ENCODE data around the gene PDCD1LG2.
"Not testable (repeated sequence)": the region's sequence is repeated elsewhere in the genome, so short reads cannot be mapped to it uniquely, and the experiment has no call there.

PDCD1LG2 gene

DNA sequence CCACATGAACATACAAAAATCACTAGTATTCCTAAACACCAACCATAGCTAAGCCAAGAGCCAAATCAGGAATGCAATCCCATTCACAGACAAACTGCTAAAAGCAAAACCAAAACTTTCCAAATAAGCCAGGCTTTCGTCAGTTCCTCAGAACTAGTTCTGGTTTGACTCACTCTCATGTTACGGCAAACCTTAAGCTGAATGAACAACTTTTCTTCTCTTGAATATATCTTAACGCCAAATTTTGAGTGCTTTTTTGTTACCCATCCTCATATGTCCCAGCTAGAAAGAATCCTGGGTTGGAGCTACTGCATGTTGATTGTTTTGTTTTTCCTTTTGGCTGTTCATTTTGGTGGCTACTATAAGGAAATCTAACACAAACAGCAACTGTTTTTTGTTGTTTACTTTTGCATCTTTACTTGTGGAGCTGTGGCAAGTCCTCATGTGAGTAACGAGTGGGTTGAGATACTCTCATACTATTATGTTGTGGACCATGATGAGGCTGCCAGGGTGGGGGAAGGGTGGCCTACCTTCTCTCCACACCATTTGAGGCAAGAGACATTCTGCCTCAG is at the start of gene PDCD1LG2:
Gene PDCD1LG2 (plus strand): TSS at position 172 of the 572 bp plus-strand sequence. CDS start 12,016 bp downstream, outside the sequence.
- no peak for DNase-seq (ENCODE audit: low read depth, low spot score)

DNA sequence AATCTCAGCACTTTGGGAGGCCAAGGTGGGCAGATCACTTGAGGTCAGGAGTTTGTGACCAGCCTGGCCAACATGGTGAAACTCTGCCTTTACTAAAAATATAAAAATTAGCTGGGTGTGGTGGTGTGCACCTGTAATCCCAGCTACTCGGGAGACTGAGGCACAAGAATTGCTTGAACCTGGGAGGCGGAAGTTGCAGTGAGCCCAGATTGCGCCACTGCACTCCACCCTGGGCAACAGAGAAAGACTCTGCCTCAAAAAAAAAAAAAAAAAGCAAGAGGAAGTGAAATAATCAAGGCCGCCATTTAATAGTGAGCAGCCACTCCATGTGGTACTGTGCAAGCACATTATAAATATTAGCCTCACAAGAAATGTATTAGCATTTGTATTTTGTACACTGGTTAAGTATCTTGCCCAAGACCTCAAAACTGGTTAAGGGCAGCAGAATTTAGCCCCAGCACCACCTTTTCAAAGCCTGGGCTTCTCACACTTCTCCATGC is 45.5 kb upstream of the PDCD1LG2 start:
- not testable (repeated sequence) for DNase-seq (ENCODE audit: low read depth, low spot score)

DNA sequence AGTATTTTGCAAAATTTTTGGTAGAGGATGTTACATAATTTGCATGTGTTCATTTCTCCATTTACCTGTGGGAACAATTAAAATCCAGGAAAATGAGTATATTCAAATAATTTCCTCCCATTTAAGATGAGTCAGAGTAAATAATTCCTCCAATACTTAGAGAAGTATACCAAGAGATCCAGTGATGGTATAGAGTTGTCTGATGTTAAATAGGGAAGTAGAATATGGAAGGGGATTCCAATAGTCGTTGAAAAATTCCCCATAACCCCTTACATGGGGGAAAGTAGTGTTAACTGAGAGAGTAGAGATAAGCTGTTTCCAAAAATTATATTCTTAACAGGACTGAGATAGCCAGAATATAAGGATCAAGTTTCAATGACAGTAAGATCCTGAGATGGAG is 44.3 kb upstream of the PDCD1LG2 start:
- DNase-seq (ENCODE audit: low read depth, low spot score), result no peak

DNA sequence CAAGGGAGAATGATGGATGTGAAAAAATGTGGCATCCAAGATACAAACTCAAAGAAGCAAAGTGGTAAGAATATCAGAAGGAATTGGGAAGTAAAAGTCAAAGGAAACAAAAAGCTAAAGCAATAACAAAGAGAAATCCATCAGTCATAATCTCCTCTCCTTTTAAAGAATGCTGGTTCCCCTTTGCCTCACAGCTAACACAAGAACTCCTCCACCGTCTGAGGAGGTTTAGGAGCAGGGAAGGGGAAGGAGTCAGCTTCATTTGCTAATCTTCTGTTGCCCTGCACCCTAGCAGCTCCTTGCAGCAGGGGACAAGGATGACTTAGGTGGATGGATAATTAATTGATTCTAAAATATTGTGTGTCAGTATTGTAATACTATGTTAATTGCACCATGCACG is 43.6 kb upstream of the PDCD1LG2 start:
- DNase-seq (ENCODE audit: low read depth, low spot score), result no peak

DNA sequence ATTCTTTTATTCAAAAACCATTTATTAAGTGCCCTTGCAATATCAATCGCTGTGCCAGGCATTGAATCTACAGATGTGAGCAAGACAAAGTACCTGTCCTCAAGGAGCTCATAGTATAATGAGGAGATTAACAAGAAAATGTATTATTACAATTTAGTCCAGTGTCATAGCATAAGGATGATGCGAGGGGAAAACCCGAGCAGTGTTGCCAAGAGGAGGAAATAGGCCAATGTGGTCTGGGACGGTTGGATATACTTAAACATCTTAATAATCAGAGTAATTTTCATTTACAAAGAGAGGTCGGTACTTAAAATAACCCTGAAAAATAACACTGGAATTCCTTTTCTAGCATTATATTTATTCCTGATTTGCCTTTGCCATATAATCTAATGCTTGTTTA is 41.5 kb upstream of the PDCD1LG2 start:
- no peak for DNase-seq (ENCODE audit: low read depth, low spot score)

DNA sequence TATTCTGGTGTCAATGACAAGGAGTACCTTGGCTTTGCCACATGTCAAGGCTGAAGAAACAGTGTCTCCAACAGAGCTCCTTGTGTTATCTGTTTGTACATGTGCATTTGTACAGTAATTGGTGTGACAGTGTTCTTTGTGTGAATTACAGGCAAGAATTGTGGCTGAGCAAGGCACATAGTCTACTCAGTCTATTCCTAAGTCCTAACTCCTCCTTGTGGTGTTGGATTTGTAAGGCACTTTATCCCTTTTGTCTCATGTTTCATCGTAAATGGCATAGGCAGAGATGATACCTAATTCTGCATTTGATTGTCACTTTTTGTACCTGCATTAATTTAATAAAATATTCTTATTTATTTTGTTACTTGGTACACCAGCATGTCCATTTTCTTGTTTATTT is 40.2 kb upstream of the PDCD1LG2 start:
- no peak for DNase-seq (ENCODE audit: low read depth, low spot score)

DNA sequence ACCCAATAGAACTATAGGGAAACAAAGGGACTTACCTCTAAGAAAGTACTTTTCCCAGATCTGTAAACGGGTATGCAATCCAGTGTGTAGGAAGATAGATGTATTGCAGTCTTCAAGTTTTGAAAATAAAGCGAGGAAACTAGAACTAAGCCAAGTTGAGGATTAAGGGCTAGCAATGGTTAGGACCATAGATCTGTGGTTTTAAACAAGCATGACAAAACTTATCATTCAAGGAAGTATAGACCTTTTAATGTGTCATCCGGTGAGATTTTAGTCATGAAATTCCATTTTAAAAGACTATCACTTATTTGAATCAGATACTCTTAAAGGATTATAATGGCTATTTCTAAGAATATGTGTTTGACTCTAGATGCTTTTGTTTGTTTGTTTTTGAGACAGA is 39.5 kb upstream of the PDCD1LG2 start:
- DNase-seq (ENCODE audit: low read depth, low spot score), result no peak

DNA sequence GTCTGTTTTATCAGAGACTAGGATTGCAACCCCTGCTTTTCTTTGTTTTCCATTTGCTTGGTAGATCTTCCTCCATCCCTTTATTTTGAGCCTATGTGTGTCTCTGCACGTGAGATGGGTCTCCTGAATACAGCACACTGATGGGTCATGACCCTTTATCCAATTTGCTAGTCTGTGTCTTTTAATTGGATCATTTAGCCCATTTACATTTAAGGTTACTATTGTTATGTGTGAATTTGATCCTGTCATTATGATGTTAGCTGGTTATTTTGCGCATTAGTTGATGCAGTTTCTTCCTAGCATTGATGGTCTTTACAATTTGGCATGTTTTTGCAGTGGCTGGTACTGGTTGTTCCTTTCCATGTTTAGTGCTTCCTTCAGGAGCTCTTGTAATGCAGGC is 34.7 kb upstream of the PDCD1LG2 start:
- not testable (repeated sequence) for DNase-seq (ENCODE audit: low read depth, low spot score)

DNA sequence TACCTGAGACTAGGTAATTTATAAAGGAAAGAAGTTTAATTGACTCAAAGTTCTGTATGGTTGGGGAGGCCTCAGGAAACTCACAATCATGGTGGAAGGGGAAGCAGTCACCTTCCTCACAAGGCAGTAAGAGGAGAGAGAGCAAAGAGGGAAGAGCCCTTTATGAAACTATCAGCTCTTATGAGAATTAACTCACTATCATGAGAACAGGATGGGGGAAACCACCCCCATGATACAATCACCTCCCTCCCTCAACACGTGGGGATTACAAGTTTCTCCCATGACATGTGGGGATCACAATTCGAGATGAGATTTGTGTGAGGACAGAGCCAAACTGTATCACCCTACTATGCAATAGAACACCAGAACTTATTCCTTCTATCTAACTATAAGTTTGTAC is 32.1 kb upstream of the PDCD1LG2 start:
- DNase-seq (ENCODE audit: low read depth, low spot score), result no peak

DNA sequence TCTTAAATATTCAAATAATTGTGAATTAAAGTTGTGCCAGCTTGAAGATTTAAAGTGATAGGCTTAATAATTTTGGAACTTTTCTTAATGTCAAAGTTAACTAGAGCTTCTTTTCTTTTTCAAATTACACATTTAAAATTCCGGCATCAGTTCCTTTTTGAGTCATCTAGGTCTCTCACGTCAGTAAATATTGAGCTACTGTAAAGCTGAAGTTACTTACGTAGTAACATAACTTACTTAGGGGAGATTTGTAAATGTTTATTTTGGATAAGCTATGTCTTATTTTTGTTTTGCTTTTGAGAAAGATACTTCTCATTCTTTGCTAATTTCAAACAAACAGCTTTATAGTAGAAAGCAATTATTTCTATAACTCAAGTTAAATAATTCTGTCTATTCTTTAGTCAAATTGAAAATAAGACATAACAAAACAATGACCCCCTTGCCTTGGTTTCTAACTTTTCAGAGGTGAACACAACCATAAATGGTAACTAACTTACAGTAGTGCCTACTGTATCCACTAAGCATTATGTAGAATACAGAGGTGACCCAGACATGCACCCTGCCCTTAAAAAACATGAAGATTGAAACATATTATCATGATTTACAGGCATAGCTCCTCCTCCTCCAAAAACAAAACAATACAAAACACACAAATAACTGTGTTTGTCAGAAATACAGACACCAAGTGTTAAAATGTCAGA is 30.2 kb upstream of the PDCD1LG2 start:
- DNase-seq (ENCODE audit: low read depth, low spot score), result no peak

DNA sequence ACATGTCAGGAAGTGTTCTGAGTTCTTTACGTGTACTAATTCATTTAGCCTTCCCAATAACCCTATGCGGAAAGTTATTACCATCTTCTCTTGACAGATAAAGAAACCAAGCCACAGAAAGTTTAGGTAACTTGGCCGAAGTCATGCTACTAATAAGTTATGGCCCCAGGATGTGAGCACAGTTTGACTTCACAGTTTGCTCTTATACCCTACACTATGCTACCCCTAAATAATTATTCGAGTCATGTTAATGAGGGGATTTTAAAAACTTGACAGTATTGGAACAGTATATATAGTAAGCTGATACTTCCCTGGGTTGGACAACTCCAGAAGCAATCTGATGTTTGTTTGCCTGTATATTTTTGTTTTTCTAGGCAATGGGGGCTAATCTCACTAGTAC is 29.4 kb upstream of the PDCD1LG2 start:
- no peak for DNase-seq (ENCODE audit: low read depth, low spot score)

DNA sequence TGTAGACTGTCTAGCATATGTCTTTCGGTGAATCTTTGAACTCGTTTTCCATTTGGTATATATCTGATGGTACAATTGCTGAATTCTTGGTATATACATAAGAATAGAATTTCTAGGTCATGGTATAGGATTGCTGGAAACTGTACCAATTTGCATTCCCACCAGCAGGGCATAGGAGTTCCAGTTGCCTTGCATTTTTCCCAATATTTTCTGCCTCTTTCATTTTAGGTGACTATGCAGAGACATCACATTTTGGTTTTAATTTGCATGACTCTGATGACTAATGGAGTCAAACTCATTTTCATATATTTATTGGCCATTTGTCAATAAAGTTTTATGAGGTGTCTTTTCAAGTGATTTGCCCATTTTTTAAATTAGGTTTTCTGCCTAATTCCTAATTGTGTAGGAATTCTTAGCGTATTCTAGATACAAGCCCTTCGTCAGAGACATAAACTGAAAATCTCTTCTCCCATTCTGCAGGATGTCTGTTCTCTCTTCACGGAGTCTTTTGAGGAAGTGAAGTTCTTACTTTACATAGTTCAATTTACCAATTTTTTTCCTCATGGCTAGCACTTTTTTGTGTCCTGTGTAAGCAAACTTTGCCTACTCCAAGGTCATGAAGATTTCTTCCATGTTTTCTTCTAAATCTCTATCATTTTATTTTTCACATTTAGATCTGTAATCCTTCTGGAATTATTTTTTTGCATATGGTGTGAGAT is 28.9 kb upstream of the PDCD1LG2 start:
- DNase-seq (ENCODE audit: low read depth, low spot score), result no peak

DNA sequence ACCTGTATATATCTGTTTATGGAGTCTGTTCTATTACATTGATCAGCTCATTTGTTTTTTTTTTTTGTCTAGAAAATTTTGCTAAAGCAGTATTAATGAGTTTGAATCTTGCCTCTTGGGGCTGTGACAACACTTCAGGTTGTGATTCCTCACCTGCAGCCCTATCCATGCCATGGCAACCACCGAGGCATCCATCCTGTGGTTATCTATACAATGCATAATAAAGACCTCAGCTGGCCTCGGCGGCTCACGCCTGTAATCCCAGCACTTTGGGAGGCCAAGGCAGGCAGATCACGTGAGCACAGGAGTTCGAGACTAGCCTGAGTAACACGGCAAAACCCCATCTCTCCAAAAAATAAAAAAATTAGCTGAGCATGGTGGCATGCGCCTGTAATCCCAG is 28.1 kb upstream of the PDCD1LG2 start:
- no peak for DNase-seq (ENCODE audit: low read depth, low spot score)

DNA sequence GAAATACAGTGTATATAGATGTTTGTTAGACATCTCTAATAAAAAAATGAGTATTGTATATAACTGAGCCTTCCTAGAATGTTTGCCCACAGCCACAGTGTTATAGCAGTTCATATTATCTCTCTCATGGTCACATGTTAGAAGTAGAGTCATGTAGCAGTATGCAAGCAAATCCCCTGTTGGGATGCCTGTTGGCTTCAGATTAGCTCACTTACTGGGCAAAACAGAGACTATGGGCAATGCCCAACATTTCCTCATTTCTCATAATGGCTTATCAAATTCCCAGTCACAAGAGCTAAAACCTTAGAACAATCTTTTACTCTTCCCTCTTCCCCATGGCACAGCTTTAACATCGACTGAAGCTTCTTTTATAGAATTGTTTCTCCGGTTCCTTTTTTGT is 27.0 kb upstream of the PDCD1LG2 start:
- no peak for DNase-seq (ENCODE audit: low read depth, low spot score)

DNA sequence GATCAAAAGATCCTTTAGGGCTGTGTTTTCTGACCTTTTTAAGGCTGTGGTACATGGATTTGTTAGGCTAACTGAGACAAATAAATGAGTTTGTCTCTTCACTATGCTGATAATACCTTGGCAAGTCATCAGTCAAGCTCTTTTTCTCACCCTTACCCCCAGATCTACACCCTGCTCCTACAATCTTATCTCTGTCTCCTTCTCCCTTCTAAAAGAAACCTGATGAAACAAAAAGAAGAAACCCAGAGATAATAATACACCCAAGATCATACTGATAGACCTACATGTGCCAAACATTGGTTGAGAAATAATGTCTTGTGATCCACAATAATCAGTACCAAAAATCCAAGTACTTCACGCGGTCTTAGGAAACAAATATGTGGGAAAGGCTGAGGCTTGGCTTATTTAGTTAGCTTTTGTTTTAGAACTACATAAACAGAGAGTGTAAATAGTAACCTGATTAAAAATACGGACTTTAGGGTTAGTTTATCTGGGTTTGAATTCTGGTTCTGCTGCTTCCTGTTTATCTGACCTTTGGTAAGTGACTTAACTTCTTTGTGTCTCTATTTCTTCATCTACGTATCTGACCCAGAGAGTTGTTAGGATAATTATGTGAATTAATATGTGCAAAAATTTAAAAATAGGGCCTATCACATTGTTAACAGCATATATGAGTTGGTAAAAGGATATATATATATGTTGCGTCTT is 24.8 kb upstream of the PDCD1LG2 start:
- no peak for DNase-seq (ENCODE audit: low read depth, low spot score)

DNA sequence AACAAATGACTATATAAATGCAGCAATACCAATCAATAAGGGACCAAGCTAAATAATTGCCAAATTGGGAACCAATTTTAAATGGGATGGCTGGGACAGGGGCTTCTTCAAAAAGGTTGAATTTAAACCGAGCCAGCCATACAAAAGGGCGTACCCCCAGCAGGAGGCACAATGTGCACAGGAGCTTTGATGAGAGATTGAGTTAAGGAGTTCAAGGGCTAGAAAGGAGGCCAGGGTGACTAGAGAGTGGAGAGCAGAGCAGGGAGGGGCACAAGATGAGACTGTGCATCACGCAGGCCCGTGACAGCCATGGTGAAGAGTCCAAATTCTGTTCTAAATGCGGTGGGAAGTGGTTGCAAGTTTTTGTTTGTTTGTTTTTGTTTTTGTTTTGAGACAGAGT is 23.3 kb upstream of the PDCD1LG2 start:
- DNase-seq (ENCODE audit: low read depth, low spot score), result no peak

DNA sequence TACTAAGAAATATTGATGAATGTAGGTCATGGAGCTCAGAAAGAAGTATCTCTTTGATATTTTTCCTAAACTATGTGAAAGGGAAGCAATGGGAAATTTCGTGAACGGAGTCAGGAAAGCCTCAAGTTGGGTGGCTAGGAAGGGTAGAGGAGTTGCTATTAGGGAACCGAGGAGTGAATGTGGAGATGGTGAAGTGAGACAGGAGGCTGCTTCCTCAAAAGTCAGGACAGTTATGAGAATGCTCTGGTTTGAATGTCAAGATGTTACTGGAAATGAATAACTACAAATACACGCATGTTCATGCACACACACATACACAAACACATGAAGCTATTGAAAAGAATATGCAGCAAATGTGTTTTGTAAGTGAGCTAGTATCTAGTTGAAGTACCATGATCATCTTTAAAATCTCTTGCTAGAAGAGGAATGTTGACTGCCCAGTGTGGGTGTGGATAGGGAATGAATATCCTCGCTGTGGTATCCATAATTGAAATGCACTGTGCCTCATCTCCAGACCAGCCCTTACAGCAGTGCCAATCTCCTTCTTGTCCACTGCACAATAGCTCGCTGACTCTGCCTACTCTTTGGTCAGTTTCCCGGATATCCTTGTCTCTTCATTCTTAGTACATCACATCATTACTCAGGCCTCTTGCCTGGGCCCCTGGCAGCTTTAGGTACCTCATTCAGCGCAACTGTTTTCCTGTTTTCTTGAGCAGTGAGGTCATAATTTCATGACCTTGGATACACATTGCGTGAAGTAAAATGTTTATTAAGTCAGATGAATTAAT is 21.9 kb upstream of the PDCD1LG2 start:
- DNase-seq (ENCODE audit: low read depth, low spot score), result no peak

DNA sequence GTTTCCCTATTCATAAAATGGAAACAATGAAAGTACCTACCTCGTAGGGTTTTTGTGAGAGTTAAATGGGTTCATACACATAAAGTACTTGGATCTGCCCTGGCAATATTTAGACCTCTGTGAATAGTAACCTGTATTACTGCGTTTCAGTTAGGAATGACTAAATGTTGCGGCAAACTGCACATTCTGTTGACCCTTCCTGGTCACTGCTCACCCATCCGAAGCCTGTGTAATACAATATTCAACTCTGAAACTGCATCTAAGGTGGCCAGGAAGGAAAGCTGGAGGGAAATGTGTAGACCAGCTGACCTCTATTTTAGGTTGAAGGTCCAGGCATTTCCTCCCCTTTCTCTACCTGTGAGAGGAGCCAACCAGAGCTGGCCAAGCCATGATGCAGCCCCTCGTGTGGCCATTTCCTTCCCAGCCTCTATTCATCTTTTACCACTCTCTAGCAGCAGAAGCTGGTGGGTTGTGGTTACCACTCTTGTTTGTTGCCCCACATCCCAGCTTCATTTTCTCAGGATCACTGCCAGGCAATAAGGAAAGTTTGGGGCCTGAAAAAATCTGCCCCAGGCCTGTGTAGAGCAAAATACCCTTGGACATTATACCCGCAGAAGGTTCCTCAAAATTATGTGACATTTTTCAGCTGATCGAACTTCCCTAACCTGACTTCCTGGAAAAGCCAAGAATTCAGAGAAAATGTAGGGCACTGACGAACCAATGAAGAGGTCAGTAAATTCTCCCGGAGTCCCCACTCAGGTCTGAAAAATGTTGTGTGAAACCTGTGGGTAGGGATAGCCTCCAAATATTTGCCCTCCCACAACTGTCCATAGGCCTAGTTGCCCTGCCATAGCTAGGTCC is 20.5 kb upstream of the PDCD1LG2 start:
- DNase-seq (ENCODE audit: low read depth, low spot score), result no peak

DNA sequence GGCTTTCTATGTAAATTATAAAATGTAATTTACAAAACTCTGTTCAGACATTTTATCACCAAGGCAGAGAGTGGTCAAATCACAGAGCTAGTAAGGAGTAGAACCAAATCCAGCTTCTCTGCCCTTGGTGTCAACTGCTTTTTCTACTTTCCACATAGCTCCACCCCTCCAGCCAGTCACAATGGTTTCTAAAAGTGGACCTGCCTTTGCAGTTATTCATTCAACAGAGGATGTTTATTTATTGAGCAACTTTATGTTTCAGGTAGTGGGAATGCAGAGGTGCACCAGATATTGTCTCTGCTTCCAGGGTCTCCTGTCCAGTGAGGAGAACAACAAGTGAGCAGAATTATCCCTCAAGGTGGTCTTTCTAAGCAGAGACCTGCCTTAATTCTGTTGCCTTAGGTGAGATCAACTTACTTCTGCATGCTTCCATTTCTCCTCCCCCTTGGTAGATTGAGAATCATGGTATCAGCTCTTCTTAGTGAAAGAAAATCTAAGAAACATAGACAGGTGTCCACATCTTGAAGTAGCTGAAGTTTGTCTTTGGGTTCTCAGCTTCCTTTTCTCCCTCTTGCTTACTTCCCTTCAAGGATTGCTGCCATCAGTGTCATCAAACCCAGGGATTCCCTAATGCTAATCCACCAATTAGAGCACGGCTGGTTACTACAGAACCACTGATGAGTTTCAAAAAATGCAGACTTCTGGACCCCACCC is 17.2 kb upstream of the PDCD1LG2 start:
- no peak for DNase-seq (ENCODE audit: low read depth, low spot score)
